Mesenchymal stem cell (in vitro differentiated cells and primary cell): ENCODE data around the gene FOXN1.

Source experiments
- DNase-seq: peaks from one replicate; pipeline ENCODE4 v3.0.0-alpha.2; 2013
- H2AFZ ChIP-seq: one replicate; pipeline ENCODE4 v1.6.1; 2013; ENCODE audit warnings: low read depth, mild to moderate bottlenecking, control low read depth, inconsistent platforms, low read length, moderate library complexity
- H2AK5ac ChIP-seq: 2 replicates; pipeline ENCODE4 v1.6.1; 2013; ENCODE audit warnings: low read length, moderate library complexity, mild to moderate bottlenecking, inconsistent platforms; ENCODE audit not compliant: severe bottlenecking
- H2BK120ac ChIP-seq: one replicate; pipeline ENCODE4 v1.6.1; 2013; ENCODE audit warnings: low read depth, mild to moderate bottlenecking, inconsistent platforms, low read length, moderate library complexity
- H2BK12ac ChIP-seq, 2 experiments: one replicate each; pipeline ENCODE4 v1.6.1; 2013; ENCODE audit warnings: inconsistent platforms in 2 of 2, low read length in 2 of 2, mild to moderate bottlenecking in 2 of 2, moderate library complexity in 2 of 2, control low read depth in 1 of 2
- H2BK15ac ChIP-seq: one replicate; pipeline ENCODE4 v1.6.1; 2013; ENCODE audit warnings: mild to moderate bottlenecking, low read depth, inconsistent platforms; ENCODE audit not compliant: poor library complexity, severe bottlenecking
- H2BK5ac ChIP-seq: 2 replicates; pipeline ENCODE4 v1.6.1; 2013; ENCODE audit warnings: low read depth, mild to moderate bottlenecking, low read length, control low read depth, inconsistent platforms; ENCODE audit not compliant: poor library complexity, severe bottlenecking
- H3K14ac ChIP-seq, 2 experiments: one replicate each; pipeline ENCODE4 v1.6.1; 2013; ENCODE audit warnings: inconsistent platforms in 2 of 2, low read length in 2 of 2, control low read depth in 1 of 2, mild to moderate bottlenecking in 1 of 2, moderate library complexity in 1 of 2
- H3K18ac ChIP-seq, 2 experiments: one replicate each; pipeline ENCODE4 v1.6.1; 2013; ENCODE audit warnings: inconsistent platforms in 2 of 2, low read length in 2 of 2, control low read depth in 1 of 2, low read depth in 1 of 2, mild to moderate bottlenecking in 1 of 2
- H3K23ac ChIP-seq, 2 experiments: one replicate each; pipeline ENCODE4 v1.6.1; 2013; ENCODE audit warnings: inconsistent platforms in 2 of 2, low read length in 2 of 2, mild to moderate bottlenecking in 2 of 2, moderate library complexity in 2 of 2, control low read depth in 1 of 2
- H3K27ac ChIP-seq: 2 replicates; pipeline ENCODE4 v1.5.1; 2013; ENCODE audit warnings: mild to moderate bottlenecking, moderate library complexity, low read length, control low read depth, inconsistent platforms; ENCODE audit not compliant: poor library complexity, severe bottlenecking
- H3K27me3 ChIP-seq, 2 experiments: 2 replicates each; pipeline versions ENCODE4 v1.6.1 to v1.7.0; 2013; ENCODE audit warnings: low read length in 2 of 2, mild to moderate bottlenecking in 2 of 2, moderate library complexity in 2 of 2, control low read depth in 1 of 2, inconsistent platforms in 1 of 2; ENCODE audit not compliant: control insufficient read depth in 1 of 2, insufficient read depth in 1 of 2
- H3K36me3 ChIP-seq, 2 experiments: 2 replicates each; pipeline versions ENCODE4 v1.6.1 to v1.7.0; 2013; ENCODE audit warnings: low read length in 2 of 2, control low read depth in 1 of 2, inconsistent platforms in 1 of 2, low read depth in 1 of 2, mild to moderate bottlenecking in 1 of 2; ENCODE audit not compliant: insufficient read depth in 2 of 2, control insufficient read depth in 1 of 2
- H3K4ac ChIP-seq, 2 experiments: one replicate each; pipeline ENCODE4 v1.6.1; 2013; ENCODE audit warnings: inconsistent platforms in 2 of 2, low read length in 2 of 2, mild to moderate bottlenecking in 2 of 2, moderate library complexity in 2 of 2, control low read depth in 1 of 2, low read depth in 1 of 2
- H3K4me1 ChIP-seq: 2 replicates; pipeline ENCODE4 v1.6.1; 2013; ENCODE audit warnings: low read depth, low read length, control low read depth; ENCODE audit not compliant: control insufficient read depth, insufficient read depth
- H3K4me2 ChIP-seq: 2 replicates; pipeline ENCODE4 v1.6.1; 2013; ENCODE audit warnings: low read length, mild to moderate bottlenecking, inconsistent platforms; ENCODE audit not compliant: poor library complexity, severe bottlenecking
- H3K4me3 ChIP-seq, 2 experiments: 2 replicates each; pipeline versions ENCODE4 v1.5.1 to v1.7.0; 2013; ENCODE audit warnings: low read length in 2 of 2, mild to moderate bottlenecking in 2 of 2, control low read depth in 1 of 2, low read depth in 1 of 2; ENCODE audit not compliant: insufficient read depth in 1 of 2
- H3K79me1 ChIP-seq: replicated peaks from 2 replicates; pipeline ENCODE4 v1.6.1; 2013; ENCODE audit warnings: mild to moderate bottlenecking, control low read depth, low read length, inconsistent platforms; ENCODE audit not compliant: poor library complexity, severe bottlenecking
- H3K9ac ChIP-seq: 2 replicates; pipeline ENCODE4 v1.7.0; 2013; ENCODE audit warnings: mild to moderate bottlenecking, low read length, moderate library complexity
- H3K9me3 ChIP-seq: 2 replicates; pipeline ENCODE4 v1.7.0; 2013; ENCODE audit warnings: mild to moderate bottlenecking, low read length; ENCODE audit not compliant: control insufficient read depth
- H4K8ac ChIP-seq: one replicate; pipeline ENCODE4 v1.6.1; 2013; ENCODE audit warnings: inconsistent platforms, mild to moderate bottlenecking, low read length, moderate library complexity
- H4K91ac ChIP-seq: one replicate; pipeline ENCODE4 v1.6.1; 2013; ENCODE audit warnings: mild to moderate bottlenecking, low read length, inconsistent platforms
- WGBS: methylation state at CpG from one replicate; pipeline ENCODE4 v1.1.7; 2013; ENCODE audit warnings: mixed read lengths; 5-methylcytosine and 5-hydroxymethylcytosine counted together

FOXN1 gene

GRCh38 chr17:28471531-28472342, 34.4 kb upstream of the FOXN1 start:
- Histone ChIP-seq H2BK12ac (no peak overlapping the region), H2BK5ac (no peak overlapping the region), H3K4me3 (no peak overlapping the region), H3K27ac (no peak overlapping the region), H3K4me1 (no peaks in the 10 kb centered on the region), H2BK15ac (no peak overlapping the region), H3K27me3 (peaks cover 64 to 70% of the 10 kb centered on the region in 2 experiments), H3K4me2 (no peak overlapping the region), H2AFZ (no peak overlapping the region), H4K91ac (no peak overlapping the region), H4K8ac (no peak overlapping the region), H3K14ac (no peak overlapping the region), H3K9ac (no peak overlapping the region), H3K4ac (no peak overlapping the region), H3K18ac (no peak overlapping the region), H2AK5ac (no peak overlapping the region), H3K9me3 (no peaks in the 10 kb centered on the region), H3K36me3 (no peaks in the 10 kb centered on the region), H2BK120ac (no peak overlapping the region), H3K23ac (no peak overlapping the region), H3K79me1 (no peaks in the 10 kb centered on the region)
- no peak for DNase-seq
- 81% methylated on average over 15 of the region's 15 CpGs for WGBS

- no peak overlapping the region for H2BK120ac ChIP-seq
- H3K27ac ChIP-seq: no peak overlapping the region
- H4K91ac ChIP-seq: no peak overlapping the region
- H3K4me1 ChIP-seq: no peaks in the 10 kb centered on the region
- H2BK15ac ChIP-seq: no peak overlapping the region
- H2BK5ac ChIP-seq: no peak overlapping the region
- H3K9ac ChIP-seq: no peak overlapping the region
- H3K36me3 ChIP-seq: no peaks in the 10 kb centered on the region
- no peak overlapping the region for H2BK12ac ChIP-seq
- no peak overlapping the region for H3K4me3 ChIP-seq
- no peak overlapping the region for H2AFZ ChIP-seq
- no peak overlapping the region for H3K18ac ChIP-seq
- H3K4me2 ChIP-seq: no peak overlapping the region
- no peaks in the 10 kb centered on the region for H3K79me1 ChIP-seq
- DNase-seq: no peak
- H4K8ac ChIP-seq: no peak overlapping the region
- H3K27me3 ChIP-seq: peaks cover 62 to 70% of the 10 kb centered on the region in 2 experiments
- no peak overlapping the region for H3K14ac ChIP-seq
- WGBS: 90% methylated on average over 5 of the region's 7 CpGs
- no peaks in the 10 kb centered on the region for H3K9me3 ChIP-seq
- no peak overlapping the region for H3K4ac ChIP-seq
- no peak overlapping the region for H3K23ac ChIP-seq
- no peak overlapping the region for H2AK5ac ChIP-seq
Observed at GRCh38 chr17:28472871-28473497, 33.2 kb upstream of the FOXN1 start.

- Histone ChIP-seq H3K4ac (no peak within 1 kb of the TSS), H3K23ac (no peak within 1 kb of the TSS), H3K9ac (no peak within 1 kb of the TSS), H3K36me3 (no peaks in the 10 kb centered on the region), H3K4me1 (no peaks in the 10 kb centered on the region), H3K27me3 (peaks cover 62 to 70% of the 10 kb centered on the region in 2 experiments), H2AFZ (no peak within 1 kb of the TSS), H2BK120ac (no peak within 1 kb of the TSS), H3K14ac (peak within 1 kb of the TSS in 1 of 2 experiments; percentile 35), H3K79me1 (no peaks in the 10 kb centered on the region), H3K4me3 (no peak within 1 kb of the TSS), H4K8ac (no peak within 1 kb of the TSS), H3K27ac (no peak within 1 kb of the TSS), H2AK5ac (no peak within 1 kb of the TSS), H2BK5ac (no peak within 1 kb of the TSS), H2BK15ac (no peak within 1 kb of the TSS), H4K91ac (no peak within 1 kb of the TSS), H3K9me3 (no peaks in the 10 kb centered on the region), H3K18ac (no peak within 1 kb of the TSS), H2BK12ac (no peak within 1 kb of the TSS), H3K4me2 (no peak within 1 kb of the TSS)
- 68% methylated on average over 5 of the region's 5 CpGs for WGBS
- DNase-seq: no peak
Observed at GRCh38 chr17:28473542-28473941, 32.6 kb upstream of the FOXN1 start, which contains the start of gene SLC13A2. Gene SLC13A2, plus strand, starts transcription at chr17:28473644. Its CDS starts 69 bp downstream, at chr17:28473713.

- H3K4me3 ChIP-seq: no peak overlapping the region
- no peak overlapping the region for H2BK12ac ChIP-seq
- H2BK5ac ChIP-seq: no peak overlapping the region
- peak overlapping the region in 1 of 2 experiments; percentile 35 for H3K14ac ChIP-seq
- no peak overlapping the region for H4K8ac ChIP-seq
- H3K4me2 ChIP-seq: no peak overlapping the region
- no peak overlapping the region for H3K23ac ChIP-seq
- H3K4me1 ChIP-seq: no peaks in the 10 kb centered on the region
- no peak overlapping the region for H3K27ac ChIP-seq
- no peaks in the 10 kb centered on the region for H3K79me1 ChIP-seq
- H2AK5ac ChIP-seq: no peak overlapping the region
- 55% methylated on average over 3 of the region's 7 CpGs for WGBS
- H3K4ac ChIP-seq: no peak overlapping the region
- no peak for DNase-seq
- H2BK120ac ChIP-seq: no peak overlapping the region
- no peak overlapping the region for H3K9ac ChIP-seq
- H3K9me3 ChIP-seq: no peaks in the 10 kb centered on the region
- H2BK15ac ChIP-seq: no peak overlapping the region
- H4K91ac ChIP-seq: no peak overlapping the region
- no peaks in the 10 kb centered on the region for H3K36me3 ChIP-seq
- H3K27me3 ChIP-seq: peaks cover 61 to 64% of the 10 kb centered on the region in 2 experiments
- no peak overlapping the region for H2AFZ ChIP-seq
- no peak overlapping the region for H3K18ac ChIP-seq
Observed at GRCh38 chr17:28474111-28474531, 32.0 kb upstream of the FOXN1 start.
